ENCODE results near the gene AHNAK2.

DNA sequence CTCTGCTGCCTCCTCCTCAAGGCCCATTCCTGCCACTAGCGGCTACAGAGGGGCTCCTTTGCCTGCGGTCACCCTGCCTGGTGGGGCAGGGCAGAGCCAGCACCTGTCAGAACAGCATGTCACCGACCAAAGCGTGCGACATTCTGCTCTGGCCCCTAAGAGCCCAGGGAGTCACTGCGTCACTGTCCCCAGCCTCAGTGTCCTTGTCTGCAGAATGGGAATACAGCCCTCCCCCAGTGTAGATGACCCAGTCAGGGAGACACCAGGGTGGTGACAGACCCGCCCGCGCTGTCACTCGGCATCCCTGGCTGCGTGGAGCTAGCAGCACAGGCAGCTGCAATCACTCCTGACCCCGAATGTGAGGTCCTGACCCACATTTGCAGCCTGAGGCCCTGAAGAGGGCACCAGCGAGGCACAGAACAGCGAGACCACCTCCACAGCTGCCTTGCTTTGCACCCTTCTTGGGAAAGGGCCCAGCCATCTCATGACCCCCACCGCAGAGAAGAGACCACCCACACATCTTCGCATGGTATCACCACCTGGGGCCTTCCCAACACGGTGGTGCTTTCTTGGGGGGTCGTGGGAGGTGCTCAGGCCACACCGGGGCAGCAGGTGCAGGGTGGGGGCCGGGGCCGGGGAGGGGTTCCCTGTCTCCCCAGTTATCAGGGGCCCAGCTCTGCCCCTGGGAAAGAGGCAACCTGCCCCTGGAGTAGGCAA is 2.5 kb downstream of the AHNAK2 start:
- TF ChIP-seq PPARA (CRISPR knock-in tag; IDR thresholded peaks at IDR 0.05; ENCODE audit: borderline replicate concordance) (no peak), TOX (CRISPR knock-in tag; IDR thresholded peaks at IDR 0.05; ENCODE audit: borderline replicate concordance) (no peak), ARNTL (CRISPR knock-in tag; IDR thresholded peaks at IDR 0.05; ENCODE audit: borderline replicate concordance, low read depth) (no peak), ZNF8 (CRISPR knock-in tag; IDR thresholded peaks at IDR 0.05) (no peak)

Data from SK-N-SH treated with all-trans-retinoic acid at 6 μM for 48 hours (cell line).